Lower lobe of right lung (tissue), 2 donors: ENCODE results near the gene HOXA7. TPM values are rescaled to one million over a fixed set of nuclear protein-coding genes. Genes with fewer than 3 reads are reported as not detected.
A peak's percentile ranks its signal among the peaks of the same experiment; 100 is the strongest.

ENCODE experiments used
- ATAC-seq, 2 donors: fragments of 200-7000 bp; cut with Tn5 transposase; one replicate each; pipeline ENCODE4 v1.9.1; 2020 to 2022; ENCODE audit warnings: mild to moderate bottlenecking in 2 of 2, moderate library complexity in 2 of 2
- DNase-seq: peaks from one replicate; pipeline ENCODE4 v3.0.0-alpha.2; 2020
- H3K27ac ChIP-seq: fragments of 200-600 bp; one replicate; pipeline ENCODE4 v1.8.0; 2022
- H3K27me3 ChIP-seq: fragments of 200-600 bp; one replicate; pipeline ENCODE4 v1.8.0; 2022; ENCODE audit warnings: low read depth
- H3K36me3 ChIP-seq: fragments of 200-600 bp; one replicate; pipeline ENCODE4 v1.8.0; 2022; ENCODE audit warnings: mild to moderate bottlenecking
- H3K4me1 ChIP-seq: fragments of 200-600 bp; one replicate; pipeline ENCODE4 v1.8.0; 2022
- H3K4me3 ChIP-seq: fragments of 200-600 bp; one replicate; pipeline ENCODE4 v1.8.0; 2022; ENCODE audit warnings: mild to moderate bottlenecking
- H3K9me3 ChIP-seq: fragments of 200-600 bp; one replicate; pipeline ENCODE4 v1.8.0; 2022
- intact Hi-C: fragments of 100-400 bp; cut with DNase I; formaldehyde crosslinking; loops from one replicate; pipeline ENCODE4 v1.11.0; 2022
- total RNA-seq: library from RNA; stranded (reverse); fragmentation: NEBNext Ultra II Directional; extraction: Animal tissue kit (Norgen Biotek cat#: 25700); gene quantifications from one replicate; pipeline ENCODE4 v1.2.1, GENCODE V29; 2021
- TF ChIP-seq, protein P1 (sequence below): fragments of 200-600 bp; IDR thresholded peaks from one replicate; pipeline ENCODE4 v1.8.0; 2022; ENCODE audit warnings: antibody characterized with exemption, mild to moderate bottlenecking
- donor health status: DM: no; HTN: yes; CAD: no; lungs with severe emphysema.

HOXA7 gene
- total RNA-seq, 1 donor from 2014 or later = 2.2 TPM

- Histone ChIP-seq H3K4me3 (peak within 1 kb of the TSS; percentile 50), H3K27ac (no peak within 1 kb of the TSS), H3K9me3 (no peaks in the 10 kb centered on the region), H3K27me3 (peaks cover 97% of the 10 kb centered on the region), H3K4me1 (peaks cover 47% of the 10 kb centered on the region), H3K36me3 (no peaks in the 10 kb centered on the region)
- ATAC-seq (peak; percentile 30 to 36), DNase-seq (peak; percentile 78)
- intact Hi-C loops = no loop called here
- TF ChIP-seq, protein P1, sequence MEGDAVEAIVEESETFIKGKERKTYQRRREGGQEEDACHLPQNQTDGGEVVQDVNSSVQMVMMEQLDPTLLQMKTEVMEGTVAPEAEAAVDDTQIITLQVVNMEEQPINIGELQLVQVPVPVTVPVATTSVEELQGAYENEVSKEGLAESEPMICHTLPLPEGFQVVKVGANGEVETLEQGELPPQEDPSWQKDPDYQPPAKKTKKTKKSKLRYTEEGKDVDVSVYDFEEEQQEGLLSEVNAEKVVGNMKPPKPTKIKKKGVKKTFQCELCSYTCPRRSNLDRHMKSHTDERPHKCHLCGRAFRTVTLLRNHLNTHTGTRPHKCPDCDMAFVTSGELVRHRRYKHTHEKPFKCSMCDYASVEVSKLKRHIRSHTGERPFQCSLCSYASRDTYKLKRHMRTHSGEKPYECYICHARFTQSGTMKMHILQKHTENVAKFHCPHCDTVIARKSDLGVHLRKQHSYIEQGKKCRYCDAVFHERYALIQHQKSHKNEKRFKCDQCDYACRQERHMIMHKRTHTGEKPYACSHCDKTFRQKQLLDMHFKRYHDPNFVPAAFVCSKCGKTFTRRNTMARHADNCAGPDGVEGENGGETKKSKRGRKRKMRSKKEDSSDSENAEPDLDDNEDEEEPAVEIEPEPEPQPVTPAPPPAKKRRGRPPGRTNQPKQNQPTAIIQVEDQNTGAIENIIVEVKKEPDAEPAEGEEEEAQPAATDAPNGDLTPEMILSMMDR = no peak
These were observed 8.9 kb upstream of the HOXA7 start, which contains the start of gene HOXA9 for GRCh38 chr7:27165089-27165995. TSS of gene HOXA9 (minus strand) at chr7:27165537. CDS start at chr7:27165457, 80 bp downstream.

DNA sequence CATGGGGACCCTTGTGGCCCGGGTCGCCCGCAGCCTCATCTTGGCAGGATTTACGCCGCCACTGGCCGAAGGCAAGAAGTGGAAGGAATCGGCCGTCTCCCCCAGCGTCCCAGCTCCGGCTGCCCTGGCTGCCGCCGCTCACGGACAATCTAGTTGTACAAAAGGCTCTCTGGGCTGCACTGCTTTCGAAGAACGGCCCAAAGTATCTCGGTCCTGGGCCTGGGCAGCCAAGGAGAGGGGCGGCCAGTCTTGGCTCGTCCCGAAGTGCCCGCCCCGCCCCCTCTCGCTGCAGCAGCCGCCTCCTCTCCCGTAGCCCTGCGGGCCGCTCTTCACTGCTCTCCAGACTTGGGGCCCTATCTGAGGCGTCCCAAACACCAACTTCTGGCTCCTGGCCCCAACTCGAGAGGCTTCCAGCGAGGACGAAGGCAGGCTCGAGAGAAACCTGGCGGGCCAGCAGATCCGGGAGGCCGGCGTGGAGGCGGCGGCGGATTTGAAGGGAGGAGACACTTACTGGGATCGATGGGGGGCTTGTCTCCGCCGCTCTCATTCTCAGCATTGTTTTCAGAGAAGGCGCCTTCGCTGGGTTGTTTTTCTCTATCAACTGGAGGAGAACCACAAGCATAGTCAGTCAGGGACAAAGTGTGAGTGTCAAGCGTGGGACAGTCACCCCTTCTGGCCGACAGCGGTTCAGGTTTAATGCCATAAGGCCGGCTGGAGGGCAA lies 8.1 kb upstream of the HOXA7 start:
- peaks cover 95% of the 10 kb centered on the region for H3K27me3 ChIP-seq
- intact Hi-C loops = no loop called here

GRCh38 chr7:27164045-27164366 lies 7.5 kb upstream of the HOXA7 start:
- Histone ChIP-seq H3K27me3 (peaks cover 95% of the 10 kb centered on the region), H3K4me1 (peaks cover 40% of the 10 kb centered on the region), H3K36me3 (no peaks in the 10 kb centered on the region), H3K9me3 (no peaks in the 10 kb centered on the region), H3K4me3 (peak overlapping the region; percentile 50), H3K27ac (no peak overlapping the region)
- DNase-seq (no peak), ATAC-seq (no peak)
- TF ChIP-seq, protein P1 = no peak
- intact Hi-C loops = no loop called here

More for the DNA sequence above, 8.1 kb upstream of the HOXA7 start:
- Histone ChIP-seq H3K4me1 (peaks cover 45% of the 10 kb centered on the region), H3K36me3 (no peaks in the 10 kb centered on the region), H3K27ac (no peak overlapping the region), H3K9me3 (no peaks in the 10 kb centered on the region), H3K4me3 (peak overlapping the region; percentile 50)
- ATAC-seq (no peak), DNase-seq (peak; percentile 54)
- TF ChIP-seq, protein P1 = peak; percentile 19

DNA sequence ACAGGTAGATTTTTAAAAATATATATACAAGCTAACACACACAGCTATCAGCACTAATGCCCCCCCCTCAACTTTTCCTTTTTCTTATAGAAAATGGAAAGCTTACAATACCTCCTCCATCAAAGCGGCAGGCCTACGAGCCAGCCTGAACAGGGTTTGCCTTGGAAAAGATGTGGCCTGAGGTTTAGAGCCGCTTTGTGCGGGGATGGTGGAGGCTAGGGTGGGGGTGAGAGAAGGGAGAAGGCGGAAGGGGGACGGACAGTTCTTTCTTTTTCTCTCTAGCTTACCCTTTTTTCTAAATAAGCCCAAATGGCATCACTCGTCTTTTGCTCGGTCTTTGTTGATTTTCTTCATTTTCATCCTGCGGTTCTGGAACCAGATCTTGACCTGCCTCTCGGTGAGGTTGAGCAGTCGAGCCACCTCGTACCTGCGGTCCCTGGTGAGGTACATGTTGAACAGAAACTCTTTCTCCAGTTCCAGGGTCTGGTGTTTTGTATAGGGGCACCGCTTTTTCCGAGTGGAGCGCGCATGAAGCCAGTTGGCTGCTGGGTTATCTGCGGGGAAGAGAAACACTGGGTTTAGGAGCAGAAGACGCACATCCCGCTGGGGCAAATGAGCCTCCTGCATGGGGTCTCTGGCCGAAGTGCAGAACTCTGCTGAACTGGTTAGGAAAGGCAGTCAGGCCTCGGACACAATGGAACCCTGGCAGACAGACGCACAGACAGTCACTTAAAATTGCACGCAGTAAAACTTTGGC lies 7.0 kb upstream of the HOXA7 start:
- Histone ChIP-seq H3K27ac (no peak overlapping the region), H3K36me3 (no peaks in the 10 kb centered on the region), H3K27me3 (peaks cover 95% of the 10 kb centered on the region), H3K4me3 (no peak overlapping the region), H3K9me3 (no peaks in the 10 kb centered on the region), H3K4me1 (peaks cover 40% of the 10 kb centered on the region)
- no peak for DNase-seq
- TF ChIP-seq, protein P1 = no peak
- no peak for ATAC-seq
- intact Hi-C loops = no loop called here

DNA sequence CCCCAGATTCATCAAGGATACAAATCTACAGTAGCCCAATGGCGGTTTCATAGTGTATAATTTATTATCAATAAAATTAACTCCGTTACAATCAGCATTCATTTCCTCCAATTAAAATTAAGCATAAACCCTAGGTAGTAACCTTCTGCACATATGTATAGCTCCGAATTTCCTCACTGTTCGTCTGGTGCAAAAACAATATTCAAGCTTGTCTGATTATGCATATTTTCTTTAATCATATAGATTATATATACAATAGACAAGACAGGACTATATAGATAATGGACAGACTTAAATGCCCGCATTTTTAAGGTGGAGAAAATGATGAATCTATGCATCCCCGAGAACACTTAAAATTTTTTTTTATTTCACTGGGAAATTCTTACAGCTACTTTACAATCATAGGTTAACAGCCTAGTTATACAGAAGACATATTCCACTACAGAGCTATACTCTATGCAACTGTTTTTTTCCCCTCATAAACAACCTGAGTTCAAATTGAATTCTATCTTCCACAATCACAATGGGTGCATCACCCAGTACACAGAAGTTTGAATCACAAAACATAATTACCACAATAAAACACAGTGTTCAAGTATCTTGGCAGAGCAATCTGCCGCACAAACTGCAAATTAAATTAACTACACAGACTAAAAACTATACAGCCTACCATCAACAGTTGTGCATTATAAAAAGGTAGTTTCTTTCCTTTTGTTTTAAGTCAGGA lies 6.2 kb upstream of the HOXA7 start:
- Histone ChIP-seq H3K9me3 (no peaks in the 10 kb centered on the region), H3K4me3 (no peak overlapping the region), H3K4me1 (peaks cover 40% of the 10 kb centered on the region), H3K27me3 (peaks cover 95% of the 10 kb centered on the region), H3K36me3 (no peaks in the 10 kb centered on the region), H3K27ac (no peak overlapping the region)
- TF ChIP-seq, protein P1 = no peak
- intact Hi-C loops = no loop called here
- DNase-seq = no peak
- no peak for ATAC-seq
